K562 (cell line): ENCODE data around the gene FKBP1B. TPM values are rescaled to one million over a fixed set of nuclear protein-coding genes. Genes with fewer than 3 reads are reported as not detected.

Experiments
- ARID1B ChIP-seq: fragments of 450-650 bp; IDR thresholded peaks from 2 replicates; pipeline ENCODE4 v1.6.1; 2016; ENCODE audit warnings: antibody characterized with exemption, mild to moderate bottlenecking, inconsistent platforms
- BACH1 ChIP-seq: fragments of 200-800 bp; sonication (Bioruptor generic); IDR thresholded peaks from 2 replicates; pipeline ENCODE4 v1.6.1; 2016; ENCODE audit warnings: missing genetic modification characterization, missing compliant biosample characterization
- ELF2 ChIP-seq: fragments of 250-450 bp; sonication (Bioruptor Pico); IDR thresholded peaks from 2 replicates; pipeline ENCODE4 v1.5.0; 2021; ENCODE audit warnings: mild to moderate bottlenecking
- FIP1L1 ChIP-seq: fragments of 200-400 bp; formaldehyde crosslinking; IDR thresholded peaks from 2 replicates; pipeline ENCODE4 v1.6.1; 2018; ENCODE audit warnings: mild to moderate bottlenecking, low read depth, low read length; ENCODE audit not compliant: poor library complexity, severe bottlenecking
- FOXO4 ChIP-seq: fragments of 450-650 bp; formaldehyde crosslinking; IDR thresholded peaks from 2 replicates; pipeline ENCODE4 v1.4.0; 2020; ENCODE audit warnings: mild to moderate bottlenecking, moderate library complexity
- FUS ChIP-seq: fragments of 200-400 bp; formaldehyde crosslinking; optimal IDR thresholded peaks from 2 replicates; pipeline ENCODE3; 2017; ENCODE audit warnings: low read depth, low read length
- HNRNPL ChIP-seq: fragments of 200-400 bp; formaldehyde crosslinking; IDR thresholded peaks from 2 replicates; pipeline ENCODE4 v1.6.1; 2017; ENCODE audit warnings: low read depth, mild to moderate bottlenecking, low read length
- NCOA4 ChIP-seq: fragments of 450-650 bp; IDR thresholded peaks from 2 replicates; pipeline ENCODE4 v1.6.1; 2018; ENCODE audit warnings: mild to moderate bottlenecking; ENCODE audit not compliant: partially characterized antibody
- NFRKB ChIP-seq: fragments of 450-650 bp; IDR thresholded peaks from 2 replicates; pipeline ENCODE4 v1.6.1; 2016; ENCODE audit warnings: low read depth
- NONO ChIP-seq, 2 experiments: fragments of 200-400 bp in 1 of 2; fragments of 450-650 bp in 1 of 2; formaldehyde crosslinking in 1 of 2; IDR thresholded peaks; 2 replicates each; pipeline ENCODE4 v1.6.1; 2017; ENCODE audit warnings: low read depth in 2 of 2, mild to moderate bottlenecking in 2 of 2, moderate library complexity in 2 of 2, low read length in 1 of 2
- NR4A1 ChIP-seq, 2 experiments: fragments of 250-450 bp in 1 of 2; fragments of 450-650 bp in 1 of 2; sonication (Bioruptor Pico) in 1 of 2; IDR thresholded peaks; 2 replicates each; pipeline versions ENCODE4 v1.4.0 to v1.6.1; 2016 to 2020; ENCODE audit warnings: mild to moderate bottlenecking in 2 of 2, missing compliant biosample characterization in 1 of 2, missing genetic modification characterization in 1 of 2, moderate library complexity in 1 of 2
- RBBP5 ChIP-seq: fragments of 200-600 bp; sonication (generic); IDR thresholded peaks from 2 replicates; pipeline ENCODE4 v1.6.1; 2012; ENCODE audit warnings: borderline replicate concordance, mild to moderate bottlenecking, low read length, control low read depth, inconsistent platforms; ENCODE audit not compliant: insufficient read depth, poor library complexity, severe bottlenecking
- RBM14 ChIP-seq: fragments of 200-400 bp; formaldehyde crosslinking; IDR thresholded peaks from 2 replicates; pipeline ENCODE4 v1.6.1; 2018; ENCODE audit warnings: low read depth, mild to moderate bottlenecking, low read length, moderate library complexity, borderline replicate concordance; ENCODE audit not compliant: insufficient read depth
- SMARCC2 ChIP-seq: fragments of 450-650 bp; IDR thresholded peaks from 2 replicates; pipeline ENCODE4 v1.6.1; 2017; ENCODE audit warnings: antibody characterized with exemption, moderate library complexity, mild to moderate bottlenecking, low read depth
- TRIM24 ChIP-seq, 2 experiments: fragments of 450-650 bp; IDR thresholded peaks; 2 replicates each; pipeline ENCODE4 v1.6.1; 2016
- YY1 ChIP-seq, 3 experiments: IDR thresholded peaks; 2 replicates each; pipeline ENCODE4 v1.6.1; 2011; ENCODE audit warnings: low read length in 2 of 3, mild to moderate bottlenecking in 2 of 3, moderate library complexity in 2 of 3, borderline replicate concordance in 1 of 3, control low read depth in 1 of 3, low read depth in 1 of 3; ENCODE audit not compliant: insufficient read depth in 3 of 3, insufficient replicate concordance in 2 of 3, control insufficient read depth in 1 of 3, insufficient read length in 1 of 3; ENCODE audit errors: extremely low read depth in 1 of 3
- ZFX ChIP-seq: sonication (generic); formaldehyde crosslinking; IDR thresholded peaks from 2 replicates; pipeline ENCODE4 v1.8.0; 2022; ENCODE audit warnings: mild to moderate bottlenecking, missing genetic modification reagents, moderate library complexity
- ZNF311 ChIP-seq: fragments of 250-450 bp; sonication (Bioruptor Pico); IDR thresholded peaks from 2 replicates; pipeline ENCODE4 v1.4.0; 2020; ENCODE audit warnings: mild to moderate bottlenecking, moderate library complexity
- ZNF584 ChIP-seq: fragments of 200-800 bp; sonication (Bioruptor generic); IDR thresholded peaks from 2 replicates; pipeline ENCODE4 v1.6.1; 2016; ENCODE audit warnings: low read depth, mild to moderate bottlenecking, missing genetic modification characterization, missing compliant biosample characterization
- polyA plus RNA-seq, 8 experiments: library from polyadenylated mRNA; depleted of rRNA in 4 of 8; stranded (reverse) in 5 of 8; unstranded in 3 of 8; fragments of >200 nt; fragmentation: Nextera tagmentation in 2 of 8; fragmentation: Illumina TruSeq in 1 of 8; extraction: Ambion mirVana in 2 of 8; extraction: Trizol in 1 of 8; gene quantifications; 2 replicates each; pipeline versions ENCODE4 v1.2.1 to v1.2.3, GENCODE V29; 2011 to 2014; ENCODE audit warnings: inconsistent platforms in 1 of 8, missing spikeins in 1 of 8
- total RNA-seq, 7 experiments: library from RNA; depleted of rRNA in 6 of 7; stranded (reverse); fragments of >200 nt in 6 of 7; fragmentation: Illumina TruSeq in 2 of 7; extraction: Trizol in 2 of 7; gene quantifications; 2 replicates each; pipeline versions ENCODE4 v1.2.1 to v1.2.3, GENCODE V29; 2011 to 2021; ENCODE audit warnings: low replicate concordance in 1 of 7
- TF ChIP-seq, protein P1 (sequence below): sonication (generic); formaldehyde crosslinking; IDR thresholded peaks from 2 replicates; pipeline ENCODE4 v1.8.0; 2023; ENCODE audit warnings: mild to moderate bottlenecking, missing genetic modification reagents
- TF ChIP-seq, protein P2 (sequence below): fragments of 200-800 bp; sonication (Bioruptor generic); IDR thresholded peaks from 2 replicates; pipeline ENCODE4 v1.6.1; 2017; ENCODE audit warnings: missing genetic modification characterization, missing compliant biosample characterization

FKBP1B gene
- total and polyA plus RNA-seq, 9 of the 15 experiments (the other 6 are each of a cell fraction or from before 2014, with no cell fraction given): 0.58 to 9.4 (median 1.6) TPM

DNA sequence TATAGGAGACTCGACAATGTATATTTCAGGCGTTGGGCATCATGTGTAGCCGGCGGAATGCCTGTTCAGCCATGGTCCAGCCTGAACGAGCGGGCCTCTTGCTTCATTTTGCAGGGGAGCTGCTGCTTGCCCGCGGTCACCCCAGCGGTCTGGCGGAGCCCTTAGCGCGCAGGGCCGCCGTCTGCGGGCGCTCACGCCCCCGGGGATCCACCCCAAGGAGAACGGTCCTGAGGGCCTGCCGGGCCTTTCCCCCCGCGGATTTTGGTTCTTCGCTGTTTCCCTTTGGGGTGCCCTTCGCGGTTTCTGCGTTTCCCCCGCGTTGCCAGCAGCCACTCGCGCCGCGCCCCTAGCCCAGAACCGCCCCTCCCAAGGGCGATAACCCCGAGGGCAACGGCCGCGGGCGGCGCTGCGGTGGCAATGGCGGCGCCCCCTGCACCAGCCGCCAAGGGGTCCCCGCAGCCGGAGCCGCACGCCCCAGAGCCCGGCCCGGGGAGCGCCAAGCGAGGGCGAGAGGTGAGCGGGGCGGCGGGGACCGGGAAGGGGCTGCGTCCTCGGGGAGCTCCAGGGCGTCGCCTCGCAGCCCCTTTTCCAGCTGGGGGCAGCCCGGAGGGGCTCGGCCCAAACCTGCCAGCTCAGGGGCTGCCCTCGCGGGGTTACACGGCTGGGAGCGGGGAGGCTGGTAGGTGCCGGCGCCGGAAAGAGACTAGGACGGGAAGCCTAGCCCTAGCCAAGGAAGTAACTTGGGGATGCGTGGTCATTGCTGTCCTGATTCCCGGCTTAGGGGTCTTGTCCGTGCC is 39.7 kb upstream of the FKBP1B start, which contains the start of gene MFSD2B (continued):
- peak; percentile 59 for TF ChIP-seq FUS
- TF ChIP-seq FIP1L1: peak; percentile 68
- TF ChIP-seq NCOA4: no peak
- TF ChIP-seq NFRKB: 0 out of 2 replicates have a peak, but pooled peaks have one; percentile 57
- peak; percentile 56; the same call in 1 of the 2 replicates for TF ChIP-seq RBM14
- TF ChIP-seq NR4A1 (CRISPR knock-in tag; IDR thresholded peaks at IDR 0.05): no peak
- TF ChIP-seq NR4A1 (tag; IDR thresholded peaks at IDR 0.05): peak; percentile 63
- 0 out of 2 replicates have a peak, but pooled peaks have one; percentile 4 for TF ChIP-seq ZNF584 (CRISPR knock-in tag)
- no peak for TF ChIP-seq ARID1B
- 0 out of 2 replicates have a peak, but pooled peaks have one; percentile 29 for TF ChIP-seq FOXO4
- peak; percentile 89 for TF ChIP-seq HNRNPL
- TF ChIP-seq ZFX (CRISPR knock-in tag): peak; percentile 63
- 0 out of 2 replicates have a peak, but pooled peaks have one; percentile 26 for TF ChIP-seq ELF2
- TF ChIP-seq RBBP5: peak; percentile 65
- TF ChIP-seq, protein P1, sequence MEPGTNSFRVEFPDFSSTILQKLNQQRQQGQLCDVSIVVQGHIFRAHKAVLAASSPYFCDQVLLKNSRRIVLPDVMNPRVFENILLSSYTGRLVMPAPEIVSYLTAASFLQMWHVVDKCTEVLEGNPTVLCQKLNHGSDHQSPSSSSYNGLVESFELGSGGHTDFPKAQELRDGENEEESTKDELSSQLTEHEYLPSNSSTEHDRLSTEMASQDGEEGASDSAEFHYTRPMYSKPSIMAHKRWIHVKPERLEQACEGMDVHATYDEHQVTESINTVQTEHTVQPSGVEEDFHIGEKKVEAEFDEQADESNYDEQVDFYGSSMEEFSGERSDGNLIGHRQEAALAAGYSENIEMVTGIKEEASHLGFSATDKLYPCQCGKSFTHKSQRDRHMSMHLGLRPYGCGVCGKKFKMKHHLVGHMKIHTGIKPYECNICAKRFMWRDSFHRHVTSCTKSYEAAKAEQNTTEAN (CRISPR knock-in tag): 0 out of 2 replicates have a peak, but pooled peaks have one; percentile 76
- peak; percentile 63 to 90 (median 77) for TF ChIP-seq YY1 (IDR thresholded peaks at IDR 0.05; ENCODE audit: borderline replicate concordance in 1 of 3, control insufficient read depth in 1 of 3, extremely low read depth in 1 of 3, insufficient read depth in 3 of 3, insufficient read length in 1 of 3, insufficient replicate concordance in 2 of 3, low read depth in 1 of 3, low read length in 2 of 3)
- TF ChIP-seq BACH1 (tag): 0 out of 2 replicates have a peak, but pooled peaks have one; percentile 33
- TF ChIP-seq NONO (IDR thresholded peaks at IDR 0.05; ENCODE audit: low read depth in 2 of 2, low read length in 1 of 2): peak; percentile 46 to 74; a peak in 3 of 4 replicates
- TF ChIP-seq, protein P2, sequence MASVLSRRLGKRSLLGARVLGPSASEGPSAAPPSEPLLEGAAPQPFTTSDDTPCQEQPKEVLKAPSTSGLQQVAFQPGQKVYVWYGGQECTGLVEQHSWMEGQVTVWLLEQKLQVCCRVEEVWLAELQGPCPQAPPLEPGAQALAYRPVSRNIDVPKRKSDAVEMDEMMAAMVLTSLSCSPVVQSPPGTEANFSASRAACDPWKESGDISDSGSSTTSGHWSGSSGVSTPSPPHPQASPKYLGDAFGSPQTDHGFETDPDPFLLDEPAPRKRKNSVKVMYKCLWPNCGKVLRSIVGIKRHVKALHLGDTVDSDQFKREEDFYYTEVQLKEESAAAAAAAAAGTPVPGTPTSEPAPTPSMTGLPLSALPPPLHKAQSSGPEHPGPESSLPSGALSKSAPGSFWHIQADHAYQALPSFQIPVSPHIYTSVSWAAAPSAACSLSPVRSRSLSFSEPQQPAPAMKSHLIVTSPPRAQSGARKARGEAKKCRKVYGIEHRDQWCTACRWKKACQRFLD (CRISPR knock-in tag): peak; percentile 90
- TF ChIP-seq ZNF311 (CRISPR knock-in tag): 0 out of 2 replicates have a peak, but pooled peaks have one; percentile 9
- TF ChIP-seq TRIM24 (IDR thresholded peaks at IDR 0.05): 0 out of 4 replicates have a peak, but pooled peaks of 1 of the 2 experiments have one; percentile 4
- TF ChIP-seq SMARCC2: peak; percentile 15; the same call in 1 of the 2 replicates
